ENCODE measurements around the gene SYCP2. TPM values are rescaled to one million over a fixed set of nuclear protein-coding genes. Genes with fewer than 3 reads are reported as not detected.
A peak's percentile ranks its signal among the peaks of the same experiment; 100 is the strongest.

SYCP2 gene
- polyA plus RNA-seq, 1 donor (not counting 4 experiments of a cell fraction or from before 2014, with no cell fraction given), result 0.12 TPM

DNA sequence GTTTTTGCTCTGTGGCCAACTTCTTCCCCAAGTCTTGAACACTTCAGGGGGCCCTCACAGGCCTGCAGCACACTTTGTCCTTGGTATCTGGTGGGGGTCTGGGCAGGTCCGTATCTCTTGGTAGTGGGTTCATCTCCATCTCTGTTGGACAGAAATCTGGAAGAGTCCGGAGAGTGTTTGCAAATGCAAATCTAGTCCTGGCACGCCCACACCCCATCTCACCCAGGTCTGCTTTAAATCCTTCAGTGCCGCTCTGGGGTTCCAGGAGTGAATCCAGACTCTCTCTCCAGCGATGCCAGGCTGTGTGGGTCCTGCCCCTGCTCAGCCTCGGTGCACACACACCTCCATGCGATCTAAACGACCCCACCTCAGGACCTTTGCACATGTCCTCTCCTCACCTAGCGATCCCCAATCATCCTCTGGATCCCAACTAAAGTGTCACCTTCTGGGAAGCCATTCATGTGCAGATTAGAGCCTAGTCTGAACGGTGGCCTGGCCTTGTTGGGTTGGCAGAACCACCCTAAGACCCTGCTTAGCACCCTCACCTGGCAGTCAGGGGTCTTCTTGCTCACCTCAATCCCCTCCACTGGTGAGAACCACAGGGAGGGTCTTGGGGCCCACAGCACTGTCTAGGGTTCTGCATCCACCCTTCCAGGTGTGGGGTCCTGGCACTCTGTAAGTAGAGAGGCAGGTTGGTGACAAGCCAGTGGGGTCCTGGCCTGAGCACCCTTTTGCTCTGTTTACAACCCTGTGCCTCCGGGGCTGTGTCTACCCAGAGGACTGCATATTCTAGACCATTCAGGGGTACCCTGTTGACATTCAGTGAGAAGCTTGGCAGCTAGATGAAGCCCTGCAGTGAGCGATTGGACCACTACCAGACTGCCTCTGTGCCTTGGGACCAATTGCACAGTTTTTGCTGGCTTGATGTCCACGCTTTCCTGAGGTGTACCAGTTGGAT, 100.8 kb downstream of the SYCP2 start:
- Histone ChIP-seq H3K27ac (ENCODE audit: control insufficient read depth, insufficient read depth, low read length) (no peak overlapping the region), H3K9ac (ENCODE audit: control insufficient read depth, extremely low read depth, insufficient read depth, low read length) (no peak overlapping the region), H3K4me2 (ENCODE audit: control insufficient read depth, extremely low read depth, insufficient read depth, low read depth, low read length) (no peak overlapping the region), H3K79me2 (ENCODE audit: control insufficient read depth, insufficient read depth, low read length) (no peaks in the 10 kb centered on the region), H3K4me3 (ENCODE audit: control insufficient read depth in 2 of 3, extremely low read depth in 1 of 3, insufficient read depth in 2 of 3, low read depth in 1 of 3, low read length in 3 of 3) (no peak overlapping the region), H3K36me3 (ENCODE audit: control insufficient read depth in 2 of 2, extremely low read depth in 1 of 2, insufficient read depth in 2 of 2, low read length in 2 of 2) (no peaks in the 10 kb centered on the region), H4K20me1 (ENCODE audit: control insufficient read depth, extremely low read depth, insufficient read depth, low read length) (no peaks in the 10 kb centered on the region), H3K27me3 (ENCODE audit: control insufficient read depth, extremely low read depth, insufficient read depth, low read length) (no peaks in the 10 kb centered on the region), H2AFZ (ENCODE audit: control insufficient read depth, low read length) (no peak overlapping the region), H3K9me3 (ENCODE audit: control insufficient read depth, low read depth, low read length) (no peaks in the 10 kb centered on the region), H3K9me1 (ENCODE audit: control insufficient read depth, extremely low read depth, insufficient read depth, low read length) (peaks cover 2% of the 10 kb centered on the region), H3K4me1 (ENCODE audit: control insufficient read depth, extremely low read depth, insufficient read depth, low read length) (peaks cover 50% of the 10 kb centered on the region)
- no peak for FAIRE-seq
- no peak for DNase-seq (ENCODE audit: low read depth, low spot score)
- dilution Hi-C loops (cut with MboI; ENCODE audit: extremely low pct_ligation_motif_present, low sequenced_read_pairs), result no loop called here
- TF ChIP-seq EZH2 (IDR thresholded peaks at IDR 0.05; ENCODE audit: low read length), result no peak
- TF ChIP-seq, protein P1, sequence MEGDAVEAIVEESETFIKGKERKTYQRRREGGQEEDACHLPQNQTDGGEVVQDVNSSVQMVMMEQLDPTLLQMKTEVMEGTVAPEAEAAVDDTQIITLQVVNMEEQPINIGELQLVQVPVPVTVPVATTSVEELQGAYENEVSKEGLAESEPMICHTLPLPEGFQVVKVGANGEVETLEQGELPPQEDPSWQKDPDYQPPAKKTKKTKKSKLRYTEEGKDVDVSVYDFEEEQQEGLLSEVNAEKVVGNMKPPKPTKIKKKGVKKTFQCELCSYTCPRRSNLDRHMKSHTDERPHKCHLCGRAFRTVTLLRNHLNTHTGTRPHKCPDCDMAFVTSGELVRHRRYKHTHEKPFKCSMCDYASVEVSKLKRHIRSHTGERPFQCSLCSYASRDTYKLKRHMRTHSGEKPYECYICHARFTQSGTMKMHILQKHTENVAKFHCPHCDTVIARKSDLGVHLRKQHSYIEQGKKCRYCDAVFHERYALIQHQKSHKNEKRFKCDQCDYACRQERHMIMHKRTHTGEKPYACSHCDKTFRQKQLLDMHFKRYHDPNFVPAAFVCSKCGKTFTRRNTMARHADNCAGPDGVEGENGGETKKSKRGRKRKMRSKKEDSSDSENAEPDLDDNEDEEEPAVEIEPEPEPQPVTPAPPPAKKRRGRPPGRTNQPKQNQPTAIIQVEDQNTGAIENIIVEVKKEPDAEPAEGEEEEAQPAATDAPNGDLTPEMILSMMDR (optimal IDR thresholded peaks at IDR 0.05 in 1 of 3, IDR thresholded peaks at IDR 0.05 in 1 of 3, conservative IDR thresholded peaks at IDR 0.05 in 1 of 3; ENCODE audit: extremely low read depth in 1 of 3, insufficient read depth in 2 of 3, low read length in 3 of 3), result no peak

- TF ChIP-seq, protein P1 (optimal IDR thresholded peaks at IDR 0.05 in 1 of 3, IDR thresholded peaks at IDR 0.05 in 1 of 3, conservative IDR thresholded peaks at IDR 0.05 in 1 of 3; ENCODE audit: extremely low read depth in 1 of 3, insufficient read depth in 2 of 3, low read length in 3 of 3), result no peak
- no peak for TF ChIP-seq EZH2 (IDR thresholded peaks at IDR 0.05; ENCODE audit: low read length)
- dilution Hi-C loops (cut with MboI; ENCODE audit: extremely low pct_ligation_motif_present, low sequenced_read_pairs), result no loop called here
- no peak overlapping the region for H3K4me3 ChIP-seq (ENCODE audit: control insufficient read depth in 2 of 3, extremely low read depth in 1 of 3, insufficient read depth in 2 of 3, low read depth in 1 of 3, low read length in 3 of 3)
- H3K9ac ChIP-seq (ENCODE audit: control insufficient read depth, extremely low read depth, insufficient read depth, low read length), result peak overlapping the region; percentile 14
- H3K36me3 ChIP-seq (ENCODE audit: control insufficient read depth in 2 of 2, extremely low read depth in 1 of 2, insufficient read depth in 2 of 2, low read length in 2 of 2), result no peaks in the 10 kb centered on the region
- H2AFZ ChIP-seq (ENCODE audit: control insufficient read depth, low read length), result no peak overlapping the region
- no peaks in the 10 kb centered on the region for H3K79me2 ChIP-seq (ENCODE audit: control insufficient read depth, insufficient read depth, low read length)
- H3K4me2 ChIP-seq (ENCODE audit: control insufficient read depth, extremely low read depth, insufficient read depth, low read depth, low read length), result no peak overlapping the region
- H3K27me3 ChIP-seq (ENCODE audit: control insufficient read depth, extremely low read depth, insufficient read depth, low read length), result no peaks in the 10 kb centered on the region
- H3K4me1 ChIP-seq (ENCODE audit: control insufficient read depth, extremely low read depth, insufficient read depth, low read length), result peaks cover 46% of the 10 kb centered on the region
- no peak for FAIRE-seq
- peaks cover 2% of the 10 kb centered on the region for H3K9me1 ChIP-seq (ENCODE audit: control insufficient read depth, extremely low read depth, insufficient read depth, low read length)
- H4K20me1 ChIP-seq (ENCODE audit: control insufficient read depth, extremely low read depth, insufficient read depth, low read length), result no peaks in the 10 kb centered on the region
- DNase-seq (ENCODE audit: low read depth, low spot score), result no peak
- no peaks in the 10 kb centered on the region for H3K9me3 ChIP-seq (ENCODE audit: control insufficient read depth, low read depth, low read length)
- H3K27ac ChIP-seq (ENCODE audit: control insufficient read depth, insufficient read depth, low read length), result no peak overlapping the region
Observed at GRCh38 chr20:59831916-59832270, 101.5 kb downstream of the SYCP2 start.

All from keratinocyte (primary cell).